HG02610 (cell line): ENCODE measurements around the gene HTT-AS.
"Not testable (repeated sequence)": the region's sequence is repeated elsewhere in the genome, so short reads cannot be mapped to it uniquely, and the experiment has no call there.

Source experiments
- ATAC-seq: cut with Tn5 transposase; IDR thresholded peaks from one replicate; pipeline ENCODE4 v1.9.1; 2021; ENCODE audit warnings: mild to moderate bottlenecking, moderate library complexity; ENCODE audit not compliant: unreplicated experiment

HTT-AS gene

GRCh38 chr4:3054169-3054759, 20.1 kb downstream of the HTT-AS start:
- no peak for ATAC-seq

GRCh38 chr4:3051141-3051897, 23.0 kb downstream of the HTT-AS start:
- not testable (repeated sequence) for ATAC-seq

- peak; percentile 94 for ATAC-seq
Measured at GRCh38 chr4:3047464-3048286, 26.7 kb downstream of the HTT-AS start.

- no peak for ATAC-seq
Measured at GRCh38 chr4:3046623-3047022, 27.7 kb downstream of the HTT-AS start.

GRCh38 chr4:3046162-3046561, 28.2 kb downstream of the HTT-AS start:
- no peak for ATAC-seq

- ATAC-seq, result no peak
Measured at GRCh38 chr4:3044870-3045819, 29.2 kb downstream of the HTT-AS start.

- ATAC-seq, result no peak
Measured at GRCh38 chr4:3043282-3044020, 30.9 kb downstream of the HTT-AS start.

- no peak for ATAC-seq
Measured at GRCh38 chr4:3042226-3042625, 32.1 kb downstream of the HTT-AS start.

- ATAC-seq, result no peak
Measured at GRCh38 chr4:3041192-3042142, 32.9 kb downstream of the HTT-AS start.

GRCh38 chr4:3040452-3041191, 33.7 kb downstream of the HTT-AS start:
- no peak for ATAC-seq

- ATAC-seq, result no peak
Measured at GRCh38 chr4:3039706-3040366, 34.5 kb downstream of the HTT-AS start.

- ATAC-seq, result no peak
Measured at GRCh38 chr4:3037957-3038461, 36.3 kb downstream of the HTT-AS start.

- no peak for ATAC-seq
Measured at GRCh38 chr4:3036131-3036952, 38.0 kb downstream of the HTT-AS start.

GRCh38 chr4:3035674-3036073, 38.7 kb downstream of the HTT-AS start:
- ATAC-seq, result no peak

- ATAC-seq, result no peak
Measured at GRCh38 chr4:3035249-3035648, 39.1 kb downstream of the HTT-AS start.

GRCh38 chr4:3034231-3034630, 40.1 kb downstream of the HTT-AS start:
- no peak for ATAC-seq
